Keratinocyte (primary cell): ENCODE results near the gene TTLL13.
A peak's percentile ranks its signal among the peaks of the same experiment; 100 is the strongest.

Experiments
- CTCF ChIP-seq, 3 experiments: IDR thresholded peaks in 1 of 3; conservative IDR thresholded peaks in 1 of 3; optimal IDR thresholded peaks in 1 of 3; 2 replicates in 2 of 3; 3 replicates in 1 of 3; pipeline versions ENCODE3 to v1.5.1; 2011; ENCODE audit warnings: low read length in 3 of 3, mild to moderate bottlenecking in 3 of 3, moderate library complexity in 2 of 3, control low read depth in 1 of 3, inconsistent platforms in 1 of 3; ENCODE audit not compliant: insufficient read depth in 2 of 3; ENCODE audit errors: extremely low read depth in 1 of 3
- EZH2 ChIP-seq: IDR thresholded peaks from one replicate; pipeline ENCODE4 v1.6.1; 2012; ENCODE audit warnings: inconsistent platforms, mild to moderate bottlenecking, low read length, moderate library complexity

GRCh38 chr15:90232941-90233386 is 16.4 kb upstream of the TTLL13 start:
- peak; percentile 35 to 50 (median 42) for TF ChIP-seq CTCF (optimal IDR thresholded peaks at IDR 0.05 in 1 of 3, IDR thresholded peaks at IDR 0.05 in 1 of 3, conservative IDR thresholded peaks at IDR 0.05 in 1 of 3; ENCODE audit: extremely low read depth in 1 of 3, insufficient read depth in 2 of 3, low read length in 3 of 3)
- no peak for TF ChIP-seq EZH2
